HG03439 (cell line): ENCODE data around the gene BCL2L2.
"Not testable (repeated sequence)": the region's sequence is repeated elsewhere in the genome, so short reads cannot be mapped to it uniquely, and the experiment has no call there.

Experiments used
- ATAC-seq: cut with Tn5 transposase; IDR thresholded peaks from one replicate; pipeline ENCODE4 v1.9.1; 2021; ENCODE audit warnings: mild to moderate bottlenecking, moderate library complexity; ENCODE audit not compliant: unreplicated experiment

The BCL2L2 gene, protein sequence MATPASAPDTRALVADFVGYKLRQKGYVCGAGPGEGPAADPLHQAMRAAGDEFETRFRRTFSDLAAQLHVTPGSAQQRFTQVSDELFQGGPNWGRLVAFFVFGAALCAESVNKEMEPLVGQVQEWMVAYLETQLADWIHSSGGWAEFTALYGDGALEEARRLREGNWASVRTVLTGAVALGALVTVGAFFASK

DNA sequence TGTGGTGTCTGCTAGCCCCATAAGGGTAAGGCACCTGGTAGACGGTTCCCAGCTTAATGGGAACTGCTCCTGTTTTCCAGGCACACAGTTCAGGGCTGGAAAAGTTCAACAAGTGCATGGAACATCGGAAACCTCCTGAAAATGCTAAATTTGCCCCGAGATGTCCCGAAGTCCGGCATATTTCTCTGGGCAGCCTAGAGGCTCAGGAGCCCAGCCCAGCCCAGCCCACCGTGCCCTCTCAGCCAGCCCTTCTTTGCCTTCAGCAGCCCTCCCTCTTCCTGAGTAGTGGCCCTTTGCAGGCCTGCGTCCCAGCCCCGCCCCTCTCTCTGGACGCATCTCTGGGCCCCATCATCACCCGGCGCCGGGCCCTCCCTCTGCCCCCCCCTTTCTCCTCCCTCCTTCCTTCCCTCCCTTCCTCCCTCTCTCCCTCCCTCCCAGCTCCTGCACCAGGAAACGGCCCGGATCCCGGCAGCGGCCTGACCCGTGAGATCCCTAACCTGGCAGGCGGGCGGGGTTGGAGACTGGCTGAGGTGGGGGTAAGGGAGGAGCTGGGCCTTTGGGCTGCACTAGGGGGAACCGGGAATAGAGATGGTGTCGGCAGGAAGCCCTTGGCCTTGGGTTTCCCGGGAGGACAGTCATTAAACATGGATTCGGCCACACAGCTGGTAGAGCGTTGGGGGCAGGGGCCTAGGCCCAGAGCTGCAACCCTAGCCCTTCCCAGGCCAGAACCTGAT is at the start of gene BCL2L2:
BCL2L2 (plus strand) TSS at position 422 of the 734 bp plus-strand sequence. CDS start 935 bp downstream, outside the sequence.
- no peak for ATAC-seq

DNA sequence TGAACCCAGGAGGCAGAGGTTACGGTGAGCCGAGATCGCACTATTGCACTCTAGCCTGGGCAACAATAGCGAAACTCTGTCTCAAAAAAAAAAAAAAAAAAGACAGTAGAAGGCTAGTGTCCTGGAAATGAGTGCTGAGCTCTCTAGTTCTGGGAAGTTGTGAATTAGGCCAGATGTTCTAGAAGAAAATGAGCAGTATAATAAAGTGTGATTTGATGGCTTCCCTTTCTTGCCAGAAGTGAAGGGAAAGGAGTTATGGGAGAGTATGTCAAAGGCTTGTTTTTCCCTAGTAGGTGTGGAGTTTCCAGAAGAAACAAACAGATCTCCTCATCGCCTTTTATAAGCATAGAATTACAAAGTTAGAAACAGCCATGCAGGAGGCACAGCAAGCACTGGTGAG is 48.4 kb upstream of the BCL2L2 start:
- ATAC-seq: no peak

DNA sequence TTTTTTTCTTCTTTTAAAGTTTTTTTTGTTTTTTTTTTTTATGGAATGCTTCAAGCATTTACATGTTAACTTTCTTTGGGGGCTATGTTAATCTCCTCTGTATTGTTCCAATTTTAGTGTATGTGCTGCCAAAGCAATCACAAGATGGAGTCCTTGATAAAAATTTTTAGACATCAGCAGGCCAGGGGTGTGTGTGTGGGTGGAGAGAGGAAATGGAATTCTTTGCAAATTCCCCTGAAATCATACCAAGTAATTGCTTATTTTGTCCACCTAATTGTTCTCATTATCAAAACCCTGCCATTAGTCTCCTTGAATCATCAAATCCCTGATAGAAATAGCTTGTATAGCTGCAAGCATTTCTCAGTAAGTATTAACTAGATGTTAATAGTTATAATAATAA is 47.2 kb upstream of the BCL2L2 start:
- ATAC-seq: no peak

DNA sequence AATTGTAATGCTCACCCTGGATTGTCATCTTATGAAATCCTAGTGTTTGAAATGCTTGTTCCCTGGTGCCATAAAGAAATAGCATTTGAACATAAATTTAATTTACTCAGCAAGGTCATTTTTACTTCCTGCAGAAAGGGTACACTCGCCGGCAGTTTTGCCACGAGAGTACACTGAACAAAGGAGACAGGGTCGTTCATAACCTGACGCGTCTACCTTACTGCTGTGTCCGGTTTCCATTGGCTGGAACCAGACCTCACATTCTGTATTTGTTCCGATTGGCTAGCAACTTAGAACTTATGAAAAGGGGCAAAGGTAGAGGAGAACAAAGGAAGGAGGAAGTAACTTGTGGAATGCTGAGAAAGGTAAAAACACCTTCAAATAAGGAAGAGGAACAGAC is 45.8 kb upstream of the BCL2L2 start:
- not testable (repeated sequence) for ATAC-seq

DNA sequence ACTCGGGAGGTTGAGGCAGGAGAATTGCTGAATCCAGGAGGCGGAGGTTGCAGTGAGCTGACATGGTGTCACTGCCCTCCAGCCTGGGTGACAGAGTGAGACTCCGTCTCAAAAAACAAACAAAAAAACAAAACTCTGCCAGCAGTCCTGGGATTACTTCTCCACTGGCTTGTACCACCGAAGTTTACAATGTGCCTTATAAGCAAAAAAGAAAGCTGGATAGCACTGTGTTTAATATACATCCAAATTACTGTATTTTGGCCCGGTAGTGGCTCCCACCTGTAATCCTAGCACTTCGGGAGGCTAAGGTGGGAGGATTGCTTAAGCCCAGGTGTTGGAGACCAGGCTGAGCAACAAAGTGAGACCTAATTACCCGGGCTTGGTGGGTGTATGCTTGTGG is 37.4 kb upstream of the BCL2L2 start:
- ATAC-seq: no peak

DNA sequence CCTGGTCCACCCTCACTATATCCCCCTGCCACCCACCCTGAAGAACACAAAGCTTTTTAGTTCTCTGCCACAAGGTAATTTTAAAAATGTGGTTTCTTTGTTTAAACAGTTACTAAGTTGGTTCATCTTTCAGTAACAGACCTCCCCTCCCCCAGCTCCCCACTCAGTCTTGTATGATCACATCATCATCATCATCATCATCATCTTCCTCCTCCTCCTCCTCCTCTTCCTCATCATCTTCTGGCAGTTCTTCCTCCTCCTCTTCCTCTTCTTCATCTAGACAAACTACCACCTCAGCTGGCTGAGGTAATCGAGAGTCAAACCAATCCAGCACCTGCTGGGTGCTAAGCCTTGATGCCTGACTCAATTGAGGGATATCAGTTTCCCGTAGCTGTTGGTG is 31.2 kb upstream of the BCL2L2 start:
- no peak for ATAC-seq

DNA sequence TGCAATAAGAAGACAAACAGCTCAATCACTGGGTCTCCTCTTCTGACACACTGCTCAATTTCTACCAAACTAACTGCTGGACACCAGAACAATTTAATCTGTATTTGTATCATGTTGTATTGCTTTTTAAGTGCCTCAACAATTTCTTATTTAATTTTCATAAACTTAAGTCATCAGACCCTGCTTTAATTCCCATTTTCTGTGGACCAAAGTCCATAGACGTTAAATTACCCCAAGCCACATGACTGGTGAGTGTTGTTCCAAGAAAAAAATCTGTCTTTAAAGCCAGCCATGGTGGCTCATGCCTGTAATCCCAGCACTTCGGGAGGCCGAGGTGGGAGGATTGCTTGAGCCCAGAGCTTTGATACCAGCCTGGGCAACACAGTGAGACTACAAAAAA is 29.4 kb upstream of the BCL2L2 start:
- no peak for ATAC-seq

DNA sequence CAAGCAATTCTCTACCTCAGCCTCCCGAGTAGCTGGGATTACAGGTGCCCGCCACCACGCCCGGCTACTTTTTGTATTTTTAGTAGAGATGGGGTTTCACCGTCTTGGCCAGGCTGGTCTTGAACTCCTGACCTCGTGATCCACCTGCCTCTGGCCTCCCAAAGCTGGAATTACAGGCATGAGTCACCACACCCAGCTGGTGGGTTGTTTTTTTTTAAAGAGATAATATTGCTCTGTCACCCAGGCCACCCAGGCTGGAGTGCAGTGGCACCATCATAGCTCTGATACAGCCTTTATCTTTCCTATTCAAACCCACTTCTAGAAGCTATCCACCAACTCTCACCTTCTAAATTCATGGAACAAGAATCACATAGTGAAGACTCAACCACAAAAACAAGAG is 28.7 kb upstream of the BCL2L2 start:
- ATAC-seq: not testable (repeated sequence)

DNA sequence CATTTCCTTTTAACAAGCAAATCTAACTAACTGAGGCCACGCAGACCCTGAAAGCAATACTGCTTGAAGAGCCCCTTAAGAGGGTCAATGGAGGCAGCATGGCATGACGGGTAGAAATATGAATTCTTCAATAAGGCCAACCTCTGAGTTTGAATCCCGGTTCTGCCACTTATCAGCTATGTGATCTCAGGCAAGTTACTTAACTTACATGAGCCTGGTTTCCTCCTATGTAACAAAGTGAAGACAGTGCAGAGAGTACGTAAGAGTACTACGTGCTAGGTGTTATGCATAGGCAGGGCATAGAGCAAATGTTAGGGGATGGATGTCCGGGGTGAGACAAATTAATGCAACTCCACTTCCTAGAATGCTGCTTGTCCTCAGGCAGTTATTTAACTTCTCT is 25.4 kb upstream of the BCL2L2 start:
- ATAC-seq: no peak

DNA sequence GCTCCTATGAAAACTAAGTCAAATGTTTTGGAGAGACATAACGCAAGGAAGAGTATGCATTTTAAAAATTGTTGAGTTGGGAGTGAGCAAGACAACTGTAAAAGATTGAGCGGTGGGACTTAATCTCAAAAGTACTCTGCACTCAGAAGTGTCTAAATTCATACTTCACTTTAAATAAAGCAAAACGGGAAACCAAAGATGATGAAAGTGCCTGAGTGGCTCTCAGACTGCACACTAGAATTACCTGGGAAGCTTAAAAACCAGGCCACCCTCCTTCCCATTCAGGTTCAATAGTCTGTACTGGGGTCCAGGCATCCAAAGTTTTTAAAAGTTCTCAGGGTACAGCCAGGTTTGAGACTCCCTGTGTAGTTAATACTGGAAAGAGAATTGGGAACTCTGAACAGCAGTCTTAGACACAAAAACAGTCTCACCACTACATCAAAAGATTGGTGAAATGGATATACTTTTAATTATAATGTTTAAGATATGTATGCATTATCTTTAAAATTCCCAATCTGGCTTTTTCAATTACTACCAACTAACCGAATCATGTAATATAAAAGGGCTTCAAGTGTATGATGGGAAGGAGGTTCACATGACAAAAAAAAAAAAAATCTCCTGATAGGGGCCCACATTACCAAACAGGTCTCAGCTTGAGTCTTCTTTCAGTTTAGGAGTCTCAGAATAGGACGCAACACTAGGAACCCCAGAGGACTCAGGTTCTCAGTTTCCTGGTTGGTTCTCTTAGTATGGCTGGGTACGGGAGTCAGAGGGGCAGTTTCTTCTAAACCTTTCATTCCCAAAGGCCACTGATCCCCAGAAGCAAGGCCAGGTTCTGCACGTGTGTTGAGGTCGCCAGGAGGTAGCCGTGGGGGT is 21.7 kb upstream of the BCL2L2 start:
- no peak for ATAC-seq

DNA sequence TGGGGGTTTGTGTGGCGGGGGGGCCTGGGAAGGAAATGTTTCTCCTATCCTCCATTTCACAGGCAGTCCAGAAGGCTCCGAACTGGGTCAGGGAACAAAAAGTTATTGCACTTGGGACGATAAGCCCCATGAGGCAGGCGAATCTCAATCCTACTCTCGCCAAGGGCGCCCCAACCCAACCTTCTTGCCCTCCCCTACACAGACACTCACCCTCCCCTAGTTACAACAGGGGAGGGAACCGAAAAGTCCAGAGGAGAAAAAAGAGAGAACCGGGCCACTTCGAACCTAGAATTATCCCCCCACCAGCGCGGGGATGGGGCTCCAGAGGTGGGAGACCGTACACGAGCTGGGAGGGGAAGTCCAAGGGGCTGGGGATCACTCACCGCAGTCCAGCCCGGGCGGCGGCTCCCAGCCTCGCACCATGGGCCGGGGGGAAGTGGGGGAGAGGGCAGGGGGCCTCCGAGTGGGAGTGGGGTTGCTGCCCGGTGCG is 21.1 kb upstream of the BCL2L2 start:
- peak; percentile 19 for ATAC-seq

DNA sequence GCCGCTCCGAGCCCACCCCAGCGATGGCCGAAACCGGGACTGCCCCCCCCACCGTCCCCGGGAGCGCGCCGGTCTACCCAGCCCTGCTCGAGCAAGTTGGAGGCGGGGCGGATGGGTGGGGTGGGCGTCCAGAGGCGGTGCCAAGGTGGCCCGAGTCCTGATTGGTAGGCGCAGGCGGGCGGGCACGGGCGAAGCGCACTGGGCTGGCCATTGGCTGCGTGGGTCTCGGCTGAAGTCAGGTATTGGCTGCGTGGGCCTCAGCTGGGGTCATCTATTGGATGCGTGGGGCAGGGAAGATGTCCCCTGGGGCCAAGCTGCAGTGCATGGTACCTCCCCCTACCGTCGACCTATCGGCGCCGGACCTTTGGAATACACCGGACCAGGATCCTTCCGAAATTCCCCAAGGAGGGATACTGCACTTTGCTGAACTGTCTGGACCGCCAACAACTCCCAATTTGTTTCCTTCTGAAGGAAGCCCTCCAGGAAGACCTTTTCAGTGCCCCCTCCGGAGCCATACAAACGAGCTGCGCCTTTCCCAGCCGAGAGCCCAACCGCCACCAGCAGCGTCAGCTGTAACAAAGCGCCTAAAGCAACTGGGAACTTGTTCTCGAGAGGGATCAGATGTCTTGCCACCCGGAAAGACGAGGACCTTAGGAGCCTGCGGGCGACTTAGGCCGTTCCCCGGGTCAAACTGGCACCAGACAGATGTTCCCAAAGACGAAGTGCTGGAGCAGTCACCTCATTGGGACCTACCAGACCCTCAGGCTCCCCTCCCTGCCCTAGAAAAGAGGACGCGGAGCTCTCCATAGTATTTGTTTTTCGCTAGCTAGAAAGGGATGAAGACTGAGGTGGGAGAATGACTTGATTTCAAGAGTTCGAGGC is 20.4 kb upstream of the BCL2L2 start, which contains the start of gene HOMEZ:
HOMEZ (minus strand) TSS at position 113 of the 882 bp plus-strand sequence. CDS start 180 bp downstream, outside the sequence.
- peak; percentile 97 for ATAC-seq

DNA sequence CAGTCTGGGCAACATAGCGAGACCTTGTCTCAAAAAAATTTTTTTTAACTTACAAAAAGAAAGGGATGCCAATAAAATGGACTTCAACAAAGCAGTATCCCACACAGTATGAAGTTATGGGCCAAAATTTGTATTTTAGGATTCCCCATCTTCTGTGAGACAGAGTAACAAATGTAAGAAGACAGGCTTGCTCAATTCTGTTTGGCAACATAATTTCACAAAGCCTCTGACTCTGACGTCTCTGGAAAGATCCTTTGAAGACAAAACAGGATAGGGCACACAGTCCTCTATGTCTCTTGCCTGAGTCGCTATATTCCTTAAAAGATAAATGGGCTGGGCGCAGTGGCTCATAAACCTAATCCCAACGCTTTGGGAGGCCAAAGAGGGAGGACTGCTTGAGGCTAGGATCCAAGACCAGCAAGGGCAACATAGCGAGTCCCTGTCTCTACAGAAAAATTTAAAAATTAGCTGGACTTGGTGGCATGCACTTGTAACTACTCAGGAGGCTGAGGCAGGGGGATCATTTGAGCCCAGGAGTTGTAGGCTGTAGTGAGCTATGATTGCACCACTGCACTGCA is 19.6 kb upstream of the BCL2L2 start:
- no peak for ATAC-seq

DNA sequence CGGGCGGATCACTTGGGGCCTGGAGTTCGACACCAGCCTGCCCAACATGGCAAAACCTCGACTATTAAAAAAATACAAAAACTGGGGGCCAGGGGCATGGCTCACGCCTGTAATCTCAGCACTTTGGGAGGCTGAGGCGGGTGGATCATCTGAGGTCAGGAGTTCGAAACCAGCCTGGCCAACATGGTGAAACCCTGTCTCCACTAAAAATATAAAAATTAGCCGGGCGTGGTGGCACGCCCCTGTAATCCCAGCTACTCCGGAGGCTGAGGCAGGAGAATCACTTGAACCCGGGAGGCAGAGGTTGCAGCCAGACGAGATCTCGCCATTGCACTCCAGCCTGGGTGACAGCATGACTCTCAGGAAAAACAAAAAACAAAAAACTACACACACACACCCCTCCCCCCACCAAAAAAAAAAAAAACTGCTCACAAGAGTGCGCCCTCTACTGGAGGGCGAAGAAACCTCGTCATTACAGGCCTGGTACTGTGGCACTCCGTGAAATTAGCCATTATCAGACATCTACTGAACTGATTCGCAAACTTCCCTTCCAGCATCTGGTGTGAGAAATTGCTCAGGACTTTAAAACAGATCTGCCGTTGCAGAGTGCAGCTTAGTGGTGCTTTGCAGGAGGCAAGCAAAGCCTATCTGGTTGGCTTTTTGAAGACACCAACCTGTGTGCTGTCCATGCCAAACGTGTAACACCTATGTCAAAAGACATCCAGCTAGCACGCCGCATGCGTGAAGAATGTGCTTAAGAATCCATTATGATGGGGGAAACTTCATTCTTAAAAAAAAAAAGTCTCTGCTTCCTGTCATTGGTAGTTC is 11.7 kb upstream of the BCL2L2 start:
- ATAC-seq: no peak

DNA sequence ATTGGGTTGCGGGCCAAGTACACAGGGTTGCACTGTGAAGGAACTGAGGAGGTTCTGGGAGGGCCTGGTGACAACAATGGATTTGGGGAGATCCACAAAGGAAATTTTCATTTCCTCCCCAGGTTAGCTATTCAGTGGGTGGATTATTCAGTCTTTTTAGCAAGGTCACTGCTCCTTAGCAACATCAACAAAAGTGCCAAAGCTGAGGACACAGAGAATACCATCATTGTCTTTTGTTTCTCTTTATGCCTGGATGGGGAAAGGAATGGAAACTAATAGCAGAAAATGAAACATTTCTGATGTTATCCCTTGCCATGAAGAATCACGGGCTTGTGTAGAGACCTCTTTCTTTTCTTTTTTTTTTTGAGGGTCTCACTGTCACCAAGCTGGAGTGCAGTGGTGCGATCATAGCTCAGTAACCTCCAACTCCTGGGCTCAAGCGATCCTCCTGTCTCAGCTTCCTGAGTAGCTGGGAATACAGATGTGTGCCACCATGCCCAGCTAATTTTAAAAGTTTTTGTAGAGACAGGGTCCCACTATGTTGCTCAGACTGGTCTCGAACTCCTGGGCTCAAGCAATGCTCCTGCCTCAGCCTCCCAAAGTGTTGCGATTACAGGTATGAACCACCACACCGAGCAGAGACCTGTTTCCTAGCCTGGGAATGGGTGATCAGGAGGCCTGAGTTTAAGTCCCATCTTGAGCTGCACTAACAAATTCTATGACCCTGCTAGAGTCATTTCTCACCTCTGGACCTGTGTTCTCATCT is 10.4 kb upstream of the BCL2L2 start:
- ATAC-seq: no peak

DNA sequence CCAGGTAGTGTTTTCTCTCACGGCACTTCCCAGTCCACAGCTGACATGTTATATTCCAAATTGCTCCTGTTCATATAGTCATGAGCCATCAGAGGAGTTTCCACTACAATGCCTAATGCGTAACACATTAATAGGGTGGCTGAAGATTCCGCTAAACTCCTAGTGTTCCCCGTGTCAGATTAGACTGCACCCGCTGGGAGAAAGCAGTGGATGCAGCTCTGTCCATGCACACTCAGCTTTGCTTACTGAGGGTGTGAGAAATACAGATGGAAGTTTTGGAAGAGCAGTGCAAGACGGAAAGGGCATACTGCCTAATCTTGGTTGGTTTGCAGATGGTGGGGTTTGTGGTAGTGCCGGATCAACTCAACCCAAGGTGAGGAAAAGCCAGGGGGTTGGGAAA is 9.5 kb upstream of the BCL2L2 start:
- no peak for ATAC-seq

DNA sequence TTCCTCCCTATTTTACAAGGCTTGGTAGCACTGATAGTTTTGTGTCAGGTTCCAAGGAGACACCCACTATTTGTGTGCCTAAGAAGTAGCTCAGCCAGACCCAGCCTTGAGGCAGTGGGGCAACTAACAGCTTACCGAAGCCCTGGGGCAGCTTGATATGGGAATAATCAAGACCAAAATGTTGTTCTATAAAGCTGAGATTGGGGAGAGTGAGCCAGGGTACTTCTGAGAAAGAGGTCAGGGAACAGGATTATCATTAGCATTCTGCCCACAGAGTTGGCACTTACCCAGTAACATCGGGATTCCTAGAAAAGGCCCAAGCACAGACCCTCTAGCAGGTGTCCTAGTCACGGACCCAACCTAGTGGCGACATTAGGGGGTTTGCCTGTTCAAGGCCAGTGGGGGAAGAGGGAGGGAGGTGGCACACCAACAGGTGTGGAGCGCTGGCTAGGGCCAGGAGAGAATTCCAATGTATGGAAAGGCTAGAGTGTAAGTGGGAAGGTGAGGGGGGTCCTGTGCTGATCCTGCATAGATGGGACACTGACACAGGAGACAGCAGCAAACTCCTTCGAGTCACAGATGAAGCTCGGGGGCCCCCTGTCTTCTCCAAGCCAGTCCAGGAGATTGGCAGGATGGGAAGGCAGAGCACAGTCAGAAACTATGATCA is 8.9 kb upstream of the BCL2L2 start:
- no peak for ATAC-seq
